Lung (tissue), 12 donors: Measurements from ENCODE around the gene GPC5. TPM values are rescaled to one million over a fixed set of nuclear protein-coding genes. Genes with fewer than 3 reads are reported as not detected.
"Not testable (repeated sequence)": the region's sequence is repeated elsewhere in the genome, so short reads cannot be mapped to it uniquely, and the experiment has no call there.

ENCODE experiments used
- ATAC-seq: fragments of 200-7000 bp; cut with Tn5 transposase; one replicate; pipeline ENCODE4 v1.9.1; 2020; ENCODE audit warnings: moderate number of reproducible peaks; ENCODE audit not compliant: insufficient read depth, low FRiP score
- DNase-seq, 3 donors: peaks; one replicate each; pipeline ENCODE4 v3.0.0-alpha.2; 2013 to 2017
- H3K27ac ChIP-seq, 2 donors: one replicate each; pipeline ENCODE4 v1.5.1; 2013; ENCODE audit warnings: mild to moderate bottlenecking in 2 of 2, moderate library complexity in 2 of 2, control low read depth in 1 of 2, inconsistent platforms in 1 of 2, low read depth in 1 of 2, low read length in 1 of 2
- H3K27me3 ChIP-seq, 3 donors: one replicate each; pipeline ENCODE4 v1.5.1; 2013; ENCODE audit warnings: low read length in 2 of 3; ENCODE audit not compliant: control insufficient read depth in 3 of 3, insufficient read depth in 3 of 3
- H3K36me3 ChIP-seq, 4 donors: one replicate each; pipeline ENCODE4 v1.5.1; 2013; ENCODE audit warnings: low read length in 4 of 4, mild to moderate bottlenecking in 1 of 4, moderate library complexity in 1 of 4; ENCODE audit not compliant: control insufficient read depth in 4 of 4, insufficient read depth in 4 of 4
- H3K4me1 ChIP-seq, 5 donors: one replicate each; pipeline ENCODE4 v1.5.1; 2013; ENCODE audit warnings: low read length in 5 of 5, mild to moderate bottlenecking in 2 of 5, moderate library complexity in 1 of 5; ENCODE audit not compliant: control insufficient read depth in 5 of 5, insufficient read depth in 5 of 5
- H3K4me3 ChIP-seq: one replicate; pipeline ENCODE4 v1.5.1; 2013; ENCODE audit warnings: mild to moderate bottlenecking, control low read depth, moderate library complexity
- H3K9ac ChIP-seq, 2 donors: one replicate each; pipeline ENCODE4 v1.5.1; 2013; ENCODE audit warnings: low read length in 2 of 2, control low read depth in 1 of 2; ENCODE audit not compliant: insufficient read depth in 1 of 2
- H3K9me3 ChIP-seq, 4 donors: one replicate each; pipeline ENCODE4 v1.5.1; 2013; ENCODE audit warnings: low read length in 3 of 4, mild to moderate bottlenecking in 1 of 4, moderate library complexity in 1 of 4; ENCODE audit not compliant: control insufficient read depth in 4 of 4, insufficient read depth in 3 of 4
- CTCF ChIP-seq: IDR thresholded peaks from 2 replicates; pipeline ENCODE4 v1.5.1; 2012; ENCODE audit warnings: mild to moderate bottlenecking; ENCODE audit errors: control extremely low read depth, extremely low read depth
- WGBS, 2 donors: extraction: QIAGEN DNeasy Blood & Tissue Kit; methylation state at CpG; one replicate each; pipeline ENCODE4 v1.1.7; 2013; 5-methylcytosine and 5-hydroxymethylcytosine counted together
- polyA plus RNA-seq, 2 donors: library from polyadenylated mRNA; stranded (reverse); fragments of 200-250 nt; gene quantifications; one replicate each; pipeline ENCODE4 v1.2.1, GENCODE V29; 2013
- total RNA-seq, 2 donors: library from RNA; depleted of rRNA in 1 of 2; stranded (reverse); fragments of >200 nt in 1 of 2; gene quantifications; one replicate each; pipeline ENCODE4 v1.2.1, GENCODE V29; 2014 to 2021
- donor health status: control.
- donor health status: control.
- donor health status: Bipolar disorder and iron deficiency.
- donor health status: healthy.
- donor health status: DM: yes; HTN: yes; CAD: no.

Gene GPC5
- total and polyA plus RNA-seq, 4 donors = 0.55 to 37.3 (median 4.4) TPM

DNA sequence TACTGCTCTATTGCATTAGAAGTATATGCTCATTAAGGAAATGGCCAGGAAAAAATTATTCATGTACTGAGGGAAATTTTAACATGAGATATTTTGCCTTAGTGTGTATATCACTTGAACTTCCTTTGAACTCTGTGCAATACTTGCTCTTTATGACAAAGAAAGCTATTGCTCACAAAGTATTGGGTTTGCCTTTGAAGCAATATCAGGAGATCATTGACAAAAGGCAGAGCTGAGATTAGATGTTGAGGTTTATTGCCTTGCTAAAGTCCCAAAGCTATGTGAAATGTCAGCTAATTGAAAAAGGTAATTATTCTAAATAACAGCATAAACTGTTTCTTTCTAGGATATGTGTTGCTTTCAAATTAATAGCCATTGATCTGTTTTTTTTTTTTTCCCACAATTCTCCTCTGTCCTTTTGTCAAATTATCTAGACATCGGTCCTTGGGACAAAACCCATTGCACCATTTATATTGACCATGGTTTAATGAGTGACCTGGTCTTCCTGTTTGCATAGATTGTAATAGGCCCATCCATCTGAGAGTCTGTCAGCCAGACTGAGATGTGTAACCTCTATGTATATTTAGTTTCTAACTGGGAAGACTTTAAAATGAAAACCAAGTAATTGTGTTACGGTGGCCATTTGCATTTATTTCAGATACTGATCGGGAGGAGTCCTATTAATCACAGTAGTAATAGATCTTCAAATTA lies 1075.5 kb downstream of the GPC5 start:
- no peak for TF ChIP-seq CTCF
- H3K4me3 ChIP-seq = no peak overlapping the region
- no peaks in the 10 kb centered on the region for H3K36me3 ChIP-seq
- no peaks in the 10 kb centered on the region for H3K9me3 ChIP-seq
- H3K27me3 ChIP-seq = no peaks in the 10 kb centered on the region
- WGBS, 2 donors = 66 to 67% methylated on average over 3 of the region's 3 CpGs
- H3K27ac ChIP-seq = no peak overlapping the region
- H3K9ac ChIP-seq = no peak overlapping the region
- no peak for ATAC-seq
- no peaks in the 10 kb centered on the region for H3K4me1 ChIP-seq
- no peak for DNase-seq

DNA sequence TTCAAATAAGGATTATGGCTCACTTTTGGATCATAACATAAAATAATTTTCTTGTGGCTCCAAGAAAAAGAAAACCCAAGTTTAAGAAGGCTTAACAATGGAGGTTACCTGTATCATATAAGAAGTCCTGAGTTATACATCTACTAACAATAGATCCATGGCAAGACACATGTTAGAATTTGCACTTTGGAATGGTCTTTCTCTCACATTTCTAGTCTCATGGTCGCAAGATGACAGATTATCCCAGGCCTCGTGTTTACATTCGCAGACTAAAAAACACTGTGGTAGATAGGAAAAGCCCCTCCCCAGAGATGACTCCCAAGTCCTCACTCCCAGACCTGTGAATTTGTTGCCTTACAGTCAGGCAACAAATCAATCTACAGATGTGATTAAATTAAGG lies 1082.0 kb downstream of the GPC5 start:
- H3K9me3 ChIP-seq = no peaks in the 10 kb centered on the region
- H3K9ac ChIP-seq = no peak overlapping the region
- no peak for DNase-seq
- H3K4me3 ChIP-seq = no peak overlapping the region
- no peaks in the 10 kb centered on the region for H3K4me1 ChIP-seq
- no peak overlapping the region for H3K27ac ChIP-seq
- H3K36me3 ChIP-seq = no peaks in the 10 kb centered on the region
- no peaks in the 10 kb centered on the region for H3K27me3 ChIP-seq
- no peak for TF ChIP-seq CTCF
- ATAC-seq = no peak
- 87 to 90% methylated on average over 3 of the region's 3 CpGs for WGBS, 2 donors

DNA sequence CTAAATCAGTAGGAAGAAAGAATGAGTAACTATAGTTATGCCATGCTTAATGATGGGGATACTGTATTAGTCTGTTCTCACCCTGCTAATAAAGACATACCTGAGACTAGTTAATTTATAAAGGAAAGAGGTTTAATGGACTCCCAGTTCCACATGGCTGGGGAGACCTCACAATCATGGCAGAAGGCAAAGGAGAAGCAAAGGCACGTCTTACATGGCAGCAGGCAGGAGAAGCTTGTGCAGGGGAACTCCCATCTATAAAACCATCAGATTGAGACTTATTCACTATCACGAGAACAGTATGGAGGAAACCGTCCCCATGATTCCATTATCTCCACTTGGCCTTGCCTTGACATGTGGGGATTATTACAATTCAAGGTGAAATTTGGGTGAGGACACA lies 1084.4 kb downstream of the GPC5 start:
- not testable (repeated sequence) for H3K9me3 ChIP-seq, H3K9ac ChIP-seq, H3K27ac ChIP-seq, H3K36me3 ChIP-seq, H3K4me1 ChIP-seq, DNase-seq, ATAC-seq, H3K27me3 ChIP-seq, H3K4me3 ChIP-seq
- 89 to 94% methylated on average over 3 of the region's 3 CpGs for WGBS, 2 donors

DNA sequence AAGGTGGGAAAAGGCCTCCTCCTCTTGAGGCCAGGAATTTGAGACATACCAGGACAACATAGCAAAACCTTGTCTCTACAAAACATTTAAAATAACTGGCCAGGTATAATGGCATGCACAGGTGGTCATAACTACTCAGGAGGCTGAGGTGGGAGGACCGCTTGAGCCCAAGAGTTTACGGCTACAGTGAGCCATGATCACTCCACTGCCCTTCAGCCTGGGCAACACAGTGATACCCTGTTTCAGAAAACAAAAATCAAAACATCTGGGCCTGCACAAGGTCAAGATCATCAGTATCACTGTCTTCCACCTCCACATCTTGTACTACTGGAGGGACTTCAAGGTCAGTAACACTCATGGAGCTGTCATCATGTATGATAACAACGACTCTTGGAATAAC lies 1085.5 kb downstream of the GPC5 start:
- Histone ChIP-seq H3K27ac (no peak overlapping the region), H3K36me3 (no peaks in the 10 kb centered on the region), H3K4me1 (no peaks in the 10 kb centered on the region), H3K4me3 (no peak overlapping the region), H3K9me3 (no peaks in the 10 kb centered on the region), H3K27me3 (no peaks in the 10 kb centered on the region), H3K9ac (no peak overlapping the region)
- WGBS, 2 donors = 86 to 89% methylated on average over 3 of the region's 3 CpGs
- TF ChIP-seq CTCF = no peak
- no peak for DNase-seq
- no peak for ATAC-seq
